HepG2 (cell line): ENCODE results near the gene MAVS. TPM values are rescaled to one million over a fixed set of nuclear protein-coding genes. Genes with fewer than 3 reads are reported as not detected.

Experiments used
- ARNT ChIP-seq: fragments of 450-650 bp; IDR thresholded peaks from 2 replicates; pipeline ENCODE4 v1.6.1; 2017
- MED1 ChIP-seq: sonication (generic); formaldehyde crosslinking; IDR thresholded peaks from 2 replicates; pipeline ENCODE4 v1.4.0; 2020; ENCODE audit warnings: missing genetic modification reagents
- SATB2 ChIP-seq: sonication (generic); formaldehyde crosslinking; IDR thresholded peaks from 2 replicates; pipeline ENCODE4 v1.5.0; 2020; ENCODE audit warnings: missing genetic modification reagents
- ZFAT ChIP-seq: sonication (generic); formaldehyde crosslinking; conservative IDR thresholded peaks from 2 replicates; pipeline ENCODE4 v1.8.1; 2023; ENCODE audit warnings: missing genetic modification reagents, inconsistent platforms
- ZFYVE20 ChIP-seq: sonication (generic); formaldehyde crosslinking; IDR thresholded peaks from 2 replicates; pipeline ENCODE4 v1.8.0; 2023; ENCODE audit warnings: low read depth, mild to moderate bottlenecking, moderate library complexity, missing genetic modification reagents, borderline replicate concordance
- polyA plus RNA-seq, 8 experiments: library from polyadenylated mRNA; depleted of rRNA in 3 of 8; stranded (reverse) in 7 of 8; unstranded in 1 of 8; fragments of >200 nt; fragmentation: Illumina TruSeq in 4 of 8; extraction: Trizol in 4 of 8; gene quantifications; 2 replicates each; pipeline versions ENCODE4 v1.2.1 to v1.2.3, GENCODE V29; 2011 to 2016; ENCODE audit warnings: low read depth in 4 of 8, missing spikeins in 1 of 8, mixed read lengths in 1 of 8; ENCODE audit not compliant: insufficient read depth in 1 of 8
- total RNA-seq, 5 experiments: library from RNA; depleted of rRNA; stranded (reverse); fragments of >200 nt; fragmentation: Illumina TruSeq; extraction: Trizol; gene quantifications; 2 replicates each; pipeline ENCODE4 v1.2.3, GENCODE V29; 2016; ENCODE audit warnings: low read depth in 1 of 5
- TF ChIP-seq, protein P1 (sequence below): sonication (generic); formaldehyde crosslinking; IDR thresholded peaks from 2 replicates; pipeline ENCODE4 v1.4.0; 2020; ENCODE audit warnings: missing genetic modification reagents
- TF ChIP-seq, protein P2 (sequence below): sonication (generic); formaldehyde crosslinking; IDR thresholded peaks from 2 replicates; pipeline ENCODE4 v1.4.0; 2020; ENCODE audit warnings: mild to moderate bottlenecking, missing genetic modification reagents
- TF ChIP-seq, protein P3 (sequence below): sonication (generic); formaldehyde crosslinking; IDR thresholded peaks from 2 replicates; pipeline ENCODE4 v1.4.0; 2020; ENCODE audit warnings: missing genetic modification reagents
- TF ChIP-seq, protein P4 (sequence below): sonication (generic); formaldehyde crosslinking; IDR thresholded peaks from 2 replicates; pipeline ENCODE4 v1.4.0; 2020; ENCODE audit warnings: mild to moderate bottlenecking, missing genetic modification reagents
- TF ChIP-seq, protein P5 (sequence below): sonication (generic); formaldehyde crosslinking; IDR thresholded peaks from 2 replicates; pipeline ENCODE4 v1.4.0; 2020; ENCODE audit warnings: low read depth, mild to moderate bottlenecking, missing genetic modification reagents
- TF ChIP-seq, protein P6 (sequence below): IDR thresholded peaks from 2 replicates; pipeline ENCODE4 v1.6.1; 2016; ENCODE audit warnings: missing biosample characterization, missing genetic modification reagents, low read depth
- TF ChIP-seq, protein P7 (sequence below): sonication (generic); formaldehyde crosslinking; IDR thresholded peaks from 2 replicates; pipeline ENCODE4 v1.4.0; 2020; ENCODE audit warnings: missing genetic modification reagents

The MAVS gene
- total and polyA plus RNA-seq, 2 of the 13 experiments (the other 11 are each of a cell fraction or from before 2014, with no cell fraction given), result 27.3 to 36.6 TPM

DNA sequence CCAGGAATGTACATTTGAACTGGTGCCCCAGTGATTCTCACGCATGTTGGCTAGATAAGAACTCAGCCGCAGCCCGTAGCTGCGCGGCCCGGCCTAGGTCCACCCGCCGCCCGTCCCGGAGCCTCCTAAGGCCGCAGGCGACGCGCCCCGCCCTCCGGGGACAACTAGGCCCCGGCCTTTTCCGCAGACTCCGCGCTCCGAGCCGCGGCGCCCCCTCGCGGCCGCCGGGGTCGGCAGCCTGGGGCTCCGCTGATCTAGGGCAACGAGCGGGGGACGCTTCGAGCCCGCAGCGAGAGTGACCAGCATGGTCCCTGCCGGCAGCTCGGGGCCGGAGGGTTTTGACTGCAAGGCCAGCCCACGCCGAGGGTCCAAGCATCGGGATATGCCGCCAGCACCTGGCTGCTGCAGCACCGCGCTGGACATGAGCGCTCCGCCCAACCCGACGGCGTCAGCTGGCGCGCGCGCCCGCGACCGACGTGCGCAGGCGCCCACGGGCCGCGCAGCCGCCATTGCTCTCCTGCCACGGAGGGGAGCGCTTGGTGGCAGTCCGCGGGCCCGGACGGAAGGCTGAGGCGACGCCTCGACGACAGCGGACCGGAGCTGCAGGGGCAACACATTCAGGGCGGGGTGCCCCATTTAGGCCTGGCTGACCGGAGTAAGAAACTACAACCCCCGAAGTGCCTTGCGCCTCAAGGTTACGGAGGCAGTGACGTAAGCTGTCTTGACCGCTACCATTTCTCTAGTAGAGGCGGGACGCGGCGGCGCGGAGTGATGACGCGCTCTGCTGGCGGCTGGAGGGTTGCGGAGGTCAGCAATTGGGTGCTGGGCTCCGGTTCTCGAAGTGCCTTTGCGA, 26.4 kb upstream of the MAVS start, which contains the start of gene AP5S1 (continued):
- TF ChIP-seq, protein P1, sequence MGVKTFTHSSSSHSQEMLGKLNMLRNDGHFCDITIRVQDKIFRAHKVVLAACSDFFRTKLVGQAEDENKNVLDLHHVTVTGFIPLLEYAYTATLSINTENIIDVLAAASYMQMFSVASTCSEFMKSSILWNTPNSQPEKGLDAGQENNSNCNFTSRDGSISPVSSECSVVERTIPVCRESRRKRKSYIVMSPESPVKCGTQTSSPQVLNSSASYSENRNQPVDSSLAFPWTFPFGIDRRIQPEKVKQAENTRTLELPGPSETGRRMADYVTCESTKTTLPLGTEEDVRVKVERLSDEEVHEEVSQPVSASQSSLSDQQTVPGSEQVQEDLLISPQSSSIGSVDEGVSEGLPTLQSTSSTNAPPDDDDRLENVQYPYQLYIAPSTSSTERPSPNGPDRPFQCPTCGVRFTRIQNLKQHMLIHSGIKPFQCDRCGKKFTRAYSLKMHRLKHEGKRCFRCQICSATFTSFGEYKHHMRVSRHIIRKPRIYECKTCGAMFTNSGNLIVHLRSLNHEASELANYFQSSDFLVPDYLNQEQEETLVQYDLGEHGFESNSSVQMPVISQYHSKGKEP (CRISPR knock-in tag), result peak; percentile 84
- TF ChIP-seq, protein P2, sequence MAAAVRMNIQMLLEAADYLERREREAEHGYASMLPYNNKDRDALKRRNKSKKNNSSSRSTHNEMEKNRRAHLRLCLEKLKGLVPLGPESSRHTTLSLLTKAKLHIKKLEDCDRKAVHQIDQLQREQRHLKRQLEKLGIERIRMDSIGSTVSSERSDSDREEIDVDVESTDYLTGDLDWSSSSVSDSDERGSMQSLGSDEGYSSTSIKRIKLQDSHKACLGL (CRISPR knock-in tag), result peak; percentile 84
- TF ChIP-seq, protein P3, sequence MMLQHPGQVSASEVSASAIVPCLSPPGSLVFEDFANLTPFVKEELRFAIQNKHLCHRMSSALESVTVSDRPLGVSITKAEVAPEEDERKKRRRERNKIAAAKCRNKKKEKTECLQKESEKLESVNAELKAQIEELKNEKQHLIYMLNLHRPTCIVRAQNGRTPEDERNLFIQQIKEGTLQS (CRISPR knock-in tag), result peak; percentile 84
- TF ChIP-seq ZFAT (CRISPR knock-in tag), result peak; percentile 93
- TF ChIP-seq, protein P4, sequence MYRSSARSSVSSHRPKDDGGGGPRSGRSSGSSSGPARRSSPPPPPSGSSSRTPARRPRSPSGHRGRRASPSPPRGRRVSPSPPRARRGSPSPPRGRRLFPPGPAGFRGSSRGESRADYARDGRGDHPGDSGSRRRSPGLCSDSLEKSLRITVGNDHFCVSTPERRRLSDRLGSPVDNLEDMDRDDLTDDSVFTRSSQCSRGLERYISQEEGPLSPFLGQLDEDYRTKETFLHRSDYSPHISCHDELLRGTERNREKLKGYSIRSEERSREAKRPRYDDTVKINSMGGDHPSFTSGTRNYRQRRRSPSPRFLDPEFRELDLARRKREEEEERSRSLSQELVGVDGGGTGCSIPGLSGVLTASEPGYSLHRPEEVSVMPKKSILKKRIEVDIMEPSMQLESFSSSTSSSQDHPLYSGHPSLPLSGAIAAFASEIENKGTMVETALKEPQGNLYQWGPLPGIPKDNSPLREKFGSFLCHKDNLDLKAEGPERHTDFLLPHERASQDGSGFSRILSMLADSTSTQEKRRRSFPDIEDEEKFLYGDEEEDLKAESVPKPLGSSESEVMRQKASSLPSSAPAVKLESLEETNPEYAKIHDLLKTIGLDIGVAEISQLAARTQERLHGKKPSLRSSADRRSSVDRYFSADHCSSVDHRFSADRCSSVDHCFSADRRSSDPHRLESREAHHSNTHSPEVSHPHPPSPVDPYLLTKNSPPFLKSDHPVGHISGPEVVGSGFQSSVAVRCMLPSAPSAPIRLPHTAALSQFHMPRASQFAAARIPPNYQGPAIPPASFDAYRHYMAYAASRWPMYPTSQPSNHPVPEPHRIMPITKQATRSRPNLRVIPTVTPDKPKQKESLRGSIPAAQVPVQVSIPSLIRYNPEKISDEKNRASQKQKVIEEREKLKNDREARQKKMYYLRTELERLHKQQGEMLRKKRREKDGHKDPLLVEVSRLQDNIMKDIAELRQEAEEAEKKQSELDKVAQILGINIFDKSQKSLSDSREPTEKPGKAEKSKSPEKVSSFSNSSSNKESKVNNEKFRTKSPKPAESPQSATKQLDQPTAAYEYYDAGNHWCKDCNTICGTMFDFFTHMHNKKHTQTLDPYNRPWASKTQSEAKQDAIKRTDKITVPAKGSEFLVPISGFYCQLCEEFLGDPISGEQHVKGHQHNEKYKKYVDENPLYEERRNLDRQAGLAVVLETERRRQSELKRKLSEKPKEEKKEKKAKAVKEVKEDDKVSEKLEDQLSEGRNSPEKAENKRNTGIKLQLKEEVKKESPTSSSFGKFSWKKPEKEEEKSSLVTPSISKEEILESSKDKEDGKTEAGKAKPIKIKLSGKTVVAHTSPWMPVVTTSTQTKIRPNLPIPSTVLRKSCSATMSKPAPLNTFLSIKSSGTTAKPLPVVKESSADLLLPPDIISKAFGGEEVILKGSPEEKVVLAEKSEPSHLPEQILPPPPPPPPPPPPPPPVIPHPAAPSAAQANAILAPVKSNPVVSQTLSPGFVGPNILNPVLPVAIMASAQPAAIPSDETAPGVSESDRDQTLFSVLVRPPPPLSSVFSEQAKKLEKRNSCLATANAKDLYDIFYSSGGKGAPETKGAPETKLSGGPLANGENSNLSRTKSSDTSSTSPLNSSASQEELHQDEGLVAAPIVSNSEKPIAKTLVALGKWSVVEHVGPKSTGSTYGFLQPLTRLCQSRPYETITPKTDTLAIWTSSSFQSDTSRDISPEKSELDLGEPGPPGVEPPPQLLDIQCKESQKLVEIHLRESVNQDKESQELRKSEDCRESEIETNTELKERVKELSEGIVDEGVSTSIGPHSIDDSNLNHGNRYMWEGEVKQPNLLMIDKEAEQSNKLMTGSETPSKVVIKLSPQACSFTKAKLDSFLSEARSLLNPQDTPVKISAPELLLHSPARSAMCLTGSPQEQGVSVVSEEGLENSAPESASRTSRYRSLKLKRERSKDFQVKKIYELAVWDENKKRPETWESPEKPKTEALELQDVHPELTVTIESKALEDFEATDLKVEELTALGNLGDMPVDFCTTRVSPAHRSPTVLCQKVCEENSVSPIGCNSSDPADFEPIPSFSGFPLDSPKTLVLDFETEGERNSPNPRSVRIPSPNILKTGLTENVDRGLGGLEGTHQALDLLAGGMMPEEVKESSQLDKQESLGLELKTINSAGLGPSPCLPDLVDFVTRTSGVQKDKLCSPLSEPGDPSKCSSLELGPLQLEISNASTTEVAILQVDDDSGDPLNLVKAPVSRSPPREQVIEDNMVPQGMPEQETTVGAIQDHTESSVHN (CRISPR knock-in tag), result peak; percentile 88; the same call in 1 of the 2 replicates
- TF ChIP-seq, protein P5, sequence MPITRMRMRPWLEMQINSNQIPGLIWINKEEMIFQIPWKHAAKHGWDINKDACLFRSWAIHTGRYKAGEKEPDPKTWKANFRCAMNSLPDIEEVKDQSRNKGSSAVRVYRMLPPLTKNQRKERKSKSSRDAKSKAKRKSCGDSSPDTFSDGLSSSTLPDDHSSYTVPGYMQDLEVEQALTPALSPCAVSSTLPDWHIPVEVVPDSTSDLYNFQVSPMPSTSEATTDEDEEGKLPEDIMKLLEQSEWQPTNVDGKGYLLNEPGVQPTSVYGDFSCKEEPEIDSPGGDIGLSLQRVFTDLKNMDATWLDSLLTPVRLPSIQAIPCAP (CRISPR knock-in tag), result peak; percentile 75; the same call in 1 of the 2 replicates
- peak; percentile 86 for TF ChIP-seq SATB2 (CRISPR knock-in tag)
- TF ChIP-seq MED1 (CRISPR knock-in tag), result peak; percentile 89
- TF ChIP-seq, protein P6, sequence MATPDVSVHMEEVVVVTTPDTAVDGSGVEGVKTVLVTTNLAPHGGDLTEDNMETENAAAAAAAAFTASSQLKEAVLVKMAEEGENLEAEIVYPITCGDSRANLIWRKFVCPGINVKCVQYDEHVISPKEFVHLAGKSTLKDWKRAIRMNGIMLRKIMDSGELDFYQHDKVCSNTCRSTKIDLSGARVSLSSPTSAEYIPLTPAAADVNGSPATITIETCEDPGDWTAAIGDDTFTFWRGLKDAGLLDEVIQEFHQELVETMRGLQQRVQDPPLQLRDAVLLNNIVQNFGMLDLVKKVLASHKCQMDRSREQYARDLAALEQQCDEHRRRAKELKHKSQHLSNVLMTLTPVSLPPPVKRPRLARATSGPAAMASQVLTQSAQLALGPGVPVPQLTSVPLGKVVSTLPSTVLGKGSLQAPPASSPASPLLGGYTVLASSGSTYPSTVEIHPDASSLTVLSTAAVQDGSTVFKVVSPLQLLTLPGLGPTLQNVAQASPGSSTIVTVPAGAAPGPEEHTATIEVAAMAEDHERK (CRISPR knock-in tag), result peak; percentile 91
- no peak for TF ChIP-seq ARNT
- TF ChIP-seq, protein P7, sequence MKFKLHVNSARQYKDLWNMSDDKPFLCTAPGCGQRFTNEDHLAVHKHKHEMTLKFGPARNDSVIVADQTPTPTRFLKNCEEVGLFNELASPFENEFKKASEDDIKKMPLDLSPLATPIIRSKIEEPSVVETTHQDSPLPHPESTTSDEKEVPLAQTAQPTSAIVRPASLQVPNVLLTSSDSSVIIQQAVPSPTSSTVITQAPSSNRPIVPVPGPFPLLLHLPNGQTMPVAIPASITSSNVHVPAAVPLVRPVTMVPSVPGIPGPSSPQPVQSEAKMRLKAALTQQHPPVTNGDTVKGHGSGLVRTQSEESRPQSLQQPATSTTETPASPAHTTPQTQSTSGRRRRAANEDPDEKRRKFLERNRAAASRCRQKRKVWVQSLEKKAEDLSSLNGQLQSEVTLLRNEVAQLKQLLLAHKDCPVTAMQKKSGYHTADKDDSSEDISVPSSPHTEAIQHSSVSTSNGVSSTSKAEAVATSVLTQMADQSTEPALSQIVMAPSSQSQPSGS, result peak; percentile 99
- TF ChIP-seq ZFYVE20 (CRISPR knock-in tag), result peak; percentile 80
